Skeletal muscle cell (primary cell): ENCODE data around the gene C6orf132.

Experiments used
- DNase-seq: peaks from one replicate; pipeline ENCODE4 v3.0.0-alpha.2; 2010; ENCODE audit warnings: low read depth
- H3K4me3 ChIP-seq: 2 replicates; pipeline ENCODE4 v1.5.1; 2011; ENCODE audit warnings: low read depth, mild to moderate bottlenecking, control low read depth, low read length, moderate library complexity

C6orf132 gene

GRCh38 chr6:42138630-42139619, 3.5 kb downstream of the C6orf132 start:
- DNase-seq, result no peak
- H3K4me3 ChIP-seq, result no peak overlapping the region

GRCh38 chr6:42138190-42138589, 4.2 kb downstream of the C6orf132 start:
- H3K4me3 ChIP-seq, result no peak overlapping the region
- DNase-seq, result no peak

- no peak for DNase-seq
- H3K4me3 ChIP-seq, result no peak overlapping the region
These were observed 5.1 kb downstream of the C6orf132 start for GRCh38 chr6:42137194-42137753.

GRCh38 chr6:42136508-42137193, 5.8 kb downstream of the C6orf132 start:
- no peak for DNase-seq
- no peak overlapping the region for H3K4me3 ChIP-seq

- DNase-seq, result no peak
- no peak overlapping the region for H3K4me3 ChIP-seq
These were observed 6.7 kb downstream of the C6orf132 start for GRCh38 chr6:42135722-42136121.

- no peak overlapping the region for H3K4me3 ChIP-seq
- no peak for DNase-seq
These were observed 7.3 kb downstream of the C6orf132 start for GRCh38 chr6:42135161-42135560.

- DNase-seq, result no peak
- H3K4me3 ChIP-seq, result no peak overlapping the region
These were observed 8.5 kb downstream of the C6orf132 start for GRCh38 chr6:42133926-42134325.

GRCh38 chr6:42131531-42131930, 10.9 kb downstream of the C6orf132 start:
- no peak overlapping the region for H3K4me3 ChIP-seq
- DNase-seq, result peak; percentile 53

GRCh38 chr6:42129360-42129676, 13.1 kb downstream of the C6orf132 start:
- H3K4me3 ChIP-seq, result no peak overlapping the region
- no peak for DNase-seq

GRCh38 chr6:42128460-42129359, 13.7 kb downstream of the C6orf132 start:
- no peak overlapping the region for H3K4me3 ChIP-seq
- no peak for DNase-seq

- no peak overlapping the region for H3K4me3 ChIP-seq
- DNase-seq, result no peak
These were observed 16.8 kb downstream of the C6orf132 start for GRCh38 chr6:42125663-42126062.

- no peak for DNase-seq
These were observed 17.2 kb downstream of the C6orf132 start for GRCh38 chr6:42125231-42125630.

GRCh38 chr6:42124223-42124836, 18.1 kb downstream of the C6orf132 start:
- DNase-seq, result no peak
- H3K4me3 ChIP-seq, result no peak overlapping the region

More at GRCh38 chr6:42125231-42125630, 17.2 kb downstream of the C6orf132 start:
- no peak overlapping the region for H3K4me3 ChIP-seq

- DNase-seq, result no peak
- H3K4me3 ChIP-seq, result no peak overlapping the region
These were observed 18.9 kb downstream of the C6orf132 start for GRCh38 chr6:42123379-42124103.

GRCh38 chr6:42120895-42121865, 21.2 kb downstream of the C6orf132 start:
- no peak overlapping the region for H3K4me3 ChIP-seq
- DNase-seq, result no peak

- no peak for DNase-seq
- no peak overlapping the region for H3K4me3 ChIP-seq
These were observed 24.0 kb downstream of the C6orf132 start for GRCh38 chr6:42118162-42119001.

GRCh38 chr6:42117843-42118161, 24.6 kb downstream of the C6orf132 start:
- no peak overlapping the region for H3K4me3 ChIP-seq
- DNase-seq, result no peak
